ENCODE measurements around the gene DPP3. TPM values are rescaled to one million over a fixed set of nuclear protein-coding genes. Genes with fewer than 3 reads are reported as not detected.

The DPP3 gene
- 40.4 TPM for total RNA-seq

GRCh38 chr11:66480117-66480938 lies at the start of gene DPP3:
Gene DPP3 (plus strand): TSS chr11:66480434. CDS start chr11:66482201, 1,767 bp downstream.

GRCh38 chr11:66438504-66439466 lies 41.4 kb upstream of the DPP3 start, which contains the start of gene MRPL11:
Gene MRPL11 (minus strand): TSS chr11:66438848. CDS start chr11:66438754, 94 bp downstream.

GRCh38 chr11:66466225-66467033 lies 13.8 kb upstream of the DPP3 start, which contains the start of gene PELI3:
Gene PELI3 (plus strand): TSS chr11:66466905. CDS start chr11:66468129, 1,224 bp downstream.

GRCh38 chr11:66510271-66510989 lies 30.2 kb downstream of the DPP3 start, which contains the start of gene BBS1:
Gene BBS1 (plus strand): TSS chr11:66510635. CDS start chr11:66510660, 25 bp downstream.

GRCh38 chr11:66545701-66546367 lies 65.6 kb downstream of the DPP3 start, which contains the start of gene ZDHHC24:
Gene ZDHHC24 (minus strand): TSS chr11:66546048. CDS start chr11:66546003, 45 bp downstream.

DNA sequence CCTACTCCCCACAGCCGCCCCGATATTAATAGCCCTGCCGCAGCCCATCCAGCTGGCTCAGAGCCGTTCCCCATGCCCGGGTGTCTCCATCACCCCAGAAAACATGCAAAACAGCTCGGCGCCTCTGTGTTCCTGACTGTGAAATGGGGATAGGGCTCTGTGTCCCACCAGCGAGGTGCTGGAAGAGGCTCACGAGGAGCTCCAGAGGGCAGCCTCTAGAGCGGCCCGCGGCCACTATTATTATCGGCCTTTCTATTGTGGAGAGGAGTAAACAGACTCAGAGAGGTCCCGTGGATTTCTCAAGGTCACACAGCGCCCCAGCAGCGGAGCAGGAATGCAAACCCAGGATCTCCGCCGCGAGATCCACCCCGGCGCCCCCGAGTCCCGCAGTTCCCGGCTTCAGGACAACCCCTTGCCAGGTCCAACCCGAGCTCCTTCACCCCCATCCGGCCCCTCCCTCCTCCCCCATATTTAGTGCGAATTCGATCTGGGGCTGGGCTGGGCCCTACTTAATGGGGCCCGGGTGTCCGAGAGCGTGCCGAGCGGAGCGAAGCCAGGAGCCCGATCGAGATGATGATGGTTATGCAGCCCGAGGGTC lies 66.2 kb downstream of the DPP3 start, which contains the start of gene ACTN3:
Gene ACTN3 (plus strand): TSS at position 536 of the 598 bp plus-strand sequence. CDS start 35 bp downstream, at position 571.

Small RNA genes lying within 50 kb of the gene (small RNA-seq; reads per million reads assigned to genes)
- not detected for gene RF00416 (ENCODE audit: low replicate concordance)

Other genes starting within 250 kb of the DPP3 start
- gene KLC2, start 222.7 kb upstream of the DPP3 start, total RNA-seq: 56.7 TPM
- 41.0 TPM for gene RAB1B, start 211.8 kb upstream of the DPP3 start, total RNA-seq
- gene CNIH2, start 202.3 kb upstream of the DPP3 start, total RNA-seq: 79.2 TPM
- 28.8 TPM for gene YIF1A, start 191.3 kb upstream of the DPP3 start, total RNA-seq
- 9.7 TPM for gene TMEM151A, start 188.5 kb upstream of the DPP3 start, total RNA-seq
- gene CD248, start 163.4 kb upstream of the DPP3 start, total RNA-seq: 1.3 TPM
- 0.94 TPM for gene RIN1, start 144.0 kb upstream of the DPP3 start, total RNA-seq
- gene BRMS1, start 135.3 kb upstream of the DPP3 start, total RNA-seq: 13.8 TPM
- gene B4GAT1, start 132.8 kb upstream of the DPP3 start, total RNA-seq: 60.4 TPM
- 4.4 TPM for gene SLC29A2, start 108.7 kb upstream of the DPP3 start, total RNA-seq
- 2.2 TPM for gene NPAS4, start 59.4 kb upstream of the DPP3 start, total RNA-seq
- gene MRPL11, start 41.6 kb upstream of the DPP3 start, total RNA-seq: 11.6 TPM
- 24.7 TPM for gene PELI3, start 13.5 kb upstream of the DPP3 start, total RNA-seq
- gene BBS1, start 30.2 kb downstream of the DPP3 start, total RNA-seq: 107 TPM
- gene ZDHHC24, start 65.6 kb downstream of the DPP3 start, total RNA-seq: 5.9 TPM
- not detected for gene ACTN3, start 66.5 kb downstream of the DPP3 start, total RNA-seq
- 47.9 TPM for gene CTSF, start 88.2 kb downstream of the DPP3 start, total RNA-seq
- 0.63 TPM for gene CCDC87, start 112.6 kb downstream of the DPP3 start, total RNA-seq
- 36.9 TPM for gene CCS, start 112.8 kb downstream of the DPP3 start, total RNA-seq
- 82.3 TPM for gene RBM14, start 136.2 kb downstream of the DPP3 start, total RNA-seq
- 167 TPM for gene RBM4, start 158.3 kb downstream of the DPP3 start, total RNA-seq
- gene RBM4B, start 197.5 kb downstream of the DPP3 start, total RNA-seq: 110 TPM
- gene SPTBN2, start 248.8 kb downstream of the DPP3 start, total RNA-seq: 182 TPM

Data from parietal lobe (tissue), 2 donors.